K562 (cell line): ENCODE data around the gene FKBP2. TPM values are rescaled to one million over a fixed set of nuclear protein-coding genes. Genes with fewer than 3 reads are reported as not detected.

ENCODE experiments used
- ARID1B ChIP-seq: fragments of 450-650 bp; IDR thresholded peaks from 2 replicates; pipeline ENCODE4 v1.6.1; 2016; ENCODE audit warnings: antibody characterized with exemption, mild to moderate bottlenecking, inconsistent platforms
- CBFB ChIP-seq: sonication (generic); formaldehyde crosslinking; IDR thresholded peaks from 2 replicates; pipeline ENCODE4 v1.4.0; 2020; ENCODE audit warnings: mild to moderate bottlenecking, missing genetic modification reagents
- HMG20A ChIP-seq: fragments of 450-650 bp; formaldehyde crosslinking; conservative IDR thresholded peaks from 2 replicates; pipeline ENCODE4 v1.4.0; 2020; ENCODE audit warnings: mild to moderate bottlenecking, mixed read lengths
- TFAP4 ChIP-seq: sonication (generic); formaldehyde crosslinking; IDR thresholded peaks from 2 replicates; pipeline ENCODE4 v1.8.0; 2022; ENCODE audit warnings: missing genetic modification reagents, mild to moderate bottlenecking, moderate library complexity, borderline replicate concordance
- ZBTB40 ChIP-seq, 2 experiments: fragments of 450-650 bp in 1 of 2; sonication (generic) in 1 of 2; formaldehyde crosslinking in 1 of 2; IDR thresholded peaks; 2 replicates each; pipeline versions ENCODE4 v1.7.1 to v1.9.0; 2016 to 2022; ENCODE audit warnings: inconsistent platforms in 1 of 2, mild to moderate bottlenecking in 1 of 2, missing genetic modification reagents in 1 of 2
- ZEB2 ChIP-seq: fragments of 450-650 bp; IDR thresholded peaks from 2 replicates; pipeline ENCODE4 v1.6.1; 2016
- ZFX ChIP-seq: sonication (generic); formaldehyde crosslinking; IDR thresholded peaks from 2 replicates; pipeline ENCODE4 v1.8.0; 2022; ENCODE audit warnings: mild to moderate bottlenecking, missing genetic modification reagents, moderate library complexity
- polyA plus RNA-seq, 8 experiments: library from polyadenylated mRNA; depleted of rRNA in 4 of 8; stranded (reverse) in 5 of 8; unstranded in 3 of 8; fragments of >200 nt; fragmentation: Nextera tagmentation in 2 of 8; fragmentation: Illumina TruSeq in 1 of 8; extraction: Ambion mirVana in 2 of 8; extraction: Trizol in 1 of 8; gene quantifications; 2 replicates each; pipeline versions ENCODE4 v1.2.1 to v1.2.3, GENCODE V29; 2011 to 2014; ENCODE audit warnings: inconsistent platforms in 1 of 8, missing spikeins in 1 of 8
- total RNA-seq, 7 experiments: library from RNA; depleted of rRNA in 6 of 7; stranded (reverse); fragments of >200 nt in 6 of 7; fragmentation: Illumina TruSeq in 2 of 7; extraction: Trizol in 2 of 7; gene quantifications; 2 replicates each; pipeline versions ENCODE4 v1.2.1 to v1.2.3, GENCODE V29; 2011 to 2021; ENCODE audit warnings: low replicate concordance in 1 of 7

FKBP2 gene
- total and polyA plus RNA-seq, 9 of the 15 experiments (the other 6 are each of a cell fraction or from before 2014, with no cell fraction given): 3.5 to 151 (median 58.1) TPM

- TF ChIP-seq ZBTB40 (IDR thresholded peaks at IDR 0.05): peak; percentile 56; the same call in 1 of the 2 replicates
- no peak for TF ChIP-seq ZBTB40 (CRISPR knock-in tag; IDR thresholded peaks at IDR 0.05)
- no peak for TF ChIP-seq ZEB2
- TF ChIP-seq CBFB: no peak
- TF ChIP-seq HMG20A (CRISPR knock-in tag): no peak
- TF ChIP-seq ARID1B: 0 out of 2 replicates have a peak, but pooled peaks have one; percentile 30
- peak; percentile 41; the same call in 1 of the 2 replicates for TF ChIP-seq TFAP4
- peak; percentile 28; the same call in 1 of the 2 replicates for TF ChIP-seq ZFX (CRISPR knock-in tag)
- TF ChIP-seq, all 486 proteins: peak for 39
These were observed 11.3 kb downstream of the FKBP2 start (continued) for GRCh38 chr11:64252003-64252872.
